ENCODE data around the gene SLAMF6.

DNA sequence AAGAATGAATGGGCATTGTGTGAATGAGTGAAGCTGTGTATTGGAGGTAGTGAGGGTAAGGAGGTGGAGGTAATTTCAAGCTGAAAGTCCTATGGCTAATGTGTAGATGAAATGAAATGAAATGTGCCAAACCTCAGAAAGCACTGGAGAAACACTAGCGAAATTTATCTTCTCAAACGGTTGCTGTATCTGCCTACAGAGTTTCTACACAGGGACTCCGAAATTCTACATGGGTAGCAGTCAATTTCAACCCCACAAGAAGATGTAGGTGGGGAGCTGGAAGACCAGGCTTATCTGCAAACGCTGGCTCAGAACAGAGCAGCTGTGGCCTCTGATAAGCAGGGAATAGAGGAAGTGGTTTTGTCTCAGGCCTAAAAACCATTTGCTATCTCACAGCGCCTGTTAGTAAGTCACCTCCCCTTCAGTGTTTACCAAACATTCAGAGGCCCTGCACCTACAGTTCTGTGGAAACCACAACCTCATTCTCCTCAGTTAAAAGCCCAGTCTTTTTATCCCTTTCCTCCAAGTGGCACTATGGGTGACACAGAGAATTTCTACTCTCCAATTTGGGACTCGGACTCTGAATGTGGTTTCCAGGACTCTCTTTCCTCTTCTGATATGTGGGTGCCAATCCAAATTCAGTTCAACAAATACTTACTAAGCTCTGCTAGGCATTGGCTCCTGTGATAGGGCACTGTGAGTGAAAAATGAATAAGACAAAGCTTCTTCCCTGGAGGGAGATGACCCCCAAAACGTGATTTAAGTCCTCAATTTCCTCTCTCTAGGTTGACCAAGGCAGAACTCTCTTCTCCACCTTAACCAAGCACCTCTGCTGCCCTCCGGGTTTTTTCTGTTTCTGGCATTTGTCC lies 17.2 kb upstream of the SLAMF6 start:
- TF ChIP-seq NFIC (IDR thresholded peaks at IDR 0.05): no peak
- TF ChIP-seq, protein P1, sequence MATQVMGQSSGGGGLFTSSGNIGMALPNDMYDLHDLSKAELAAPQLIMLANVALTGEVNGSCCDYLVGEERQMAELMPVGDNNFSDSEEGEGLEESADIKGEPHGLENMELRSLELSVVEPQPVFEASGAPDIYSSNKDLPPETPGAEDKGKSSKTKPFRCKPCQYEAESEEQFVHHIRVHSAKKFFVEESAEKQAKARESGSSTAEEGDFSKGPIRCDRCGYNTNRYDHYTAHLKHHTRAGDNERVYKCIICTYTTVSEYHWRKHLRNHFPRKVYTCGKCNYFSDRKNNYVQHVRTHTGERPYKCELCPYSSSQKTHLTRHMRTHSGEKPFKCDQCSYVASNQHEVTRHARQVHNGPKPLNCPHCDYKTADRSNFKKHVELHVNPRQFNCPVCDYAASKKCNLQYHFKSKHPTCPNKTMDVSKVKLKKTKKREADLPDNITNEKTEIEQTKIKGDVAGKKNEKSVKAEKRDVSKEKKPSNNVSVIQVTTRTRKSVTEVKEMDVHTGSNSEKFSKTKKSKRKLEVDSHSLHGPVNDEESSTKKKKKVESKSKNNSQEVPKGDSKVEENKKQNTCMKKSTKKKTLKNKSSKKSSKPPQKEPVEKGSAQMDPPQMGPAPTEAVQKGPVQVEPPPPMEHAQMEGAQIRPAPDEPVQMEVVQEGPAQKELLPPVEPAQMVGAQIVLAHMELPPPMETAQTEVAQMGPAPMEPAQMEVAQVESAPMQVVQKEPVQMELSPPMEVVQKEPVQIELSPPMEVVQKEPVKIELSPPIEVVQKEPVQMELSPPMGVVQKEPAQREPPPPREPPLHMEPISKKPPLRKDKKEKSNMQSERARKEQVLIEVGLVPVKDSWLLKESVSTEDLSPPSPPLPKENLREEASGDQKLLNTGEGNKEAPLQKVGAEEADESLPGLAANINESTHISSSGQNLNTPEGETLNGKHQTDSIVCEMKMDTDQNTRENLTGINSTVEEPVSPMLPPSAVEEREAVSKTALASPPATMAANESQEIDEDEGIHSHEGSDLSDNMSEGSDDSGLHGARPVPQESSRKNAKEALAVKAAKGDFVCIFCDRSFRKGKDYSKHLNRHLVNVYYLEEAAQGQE (IDR thresholded peaks at IDR 0.05; ENCODE audit: low read depth): no peak
- no peak for TF ChIP-seq CREB1 (IDR thresholded peaks at IDR 0.05; ENCODE audit: low read depth)
- no peak for TF ChIP-seq FOXM1 (IDR thresholded peaks at IDR 0.05; ENCODE audit: borderline replicate concordance, low read depth)
- TF ChIP-seq EP300 (IDR thresholded peaks at IDR 0.05; ENCODE audit: borderline replicate concordance): no peak
- no peak for TF ChIP-seq CEBPB (IDR thresholded peaks at IDR 0.05)
- TF ChIP-seq TEAD4 (IDR thresholded peaks at IDR 0.05): no peak
